Measurements from ENCODE around the gene KCNH3.

The KCNH3 gene

GRCh38 chr12:49565406-49566265 lies 26.8 kb downstream of the KCNH3 start:
- DNase-seq: no peak

- no peak for DNase-seq
Measured at GRCh38 chr12:49566361-49566760, 27.5 kb downstream of the KCNH3 start.

- no peak for DNase-seq
Measured at GRCh38 chr12:49567302-49567610, 28.4 kb downstream of the KCNH3 start.

GRCh38 chr12:49567611-49568441 lies 29.0 kb downstream of the KCNH3 start, which contains the start of gene MCRS1:
MCRS1 (minus strand) TSS chr12:49568142; CDS start chr12:49566731, 1,411 bp downstream.
- DNase-seq: peak; percentile 31

GRCh38 chr12:49568442-49569162 lies 29.8 kb downstream of the KCNH3 start:
- DNase-seq: no peak

- DNase-seq: no peak
Measured at GRCh38 chr12:49577589-49578315, 38.9 kb downstream of the KCNH3 start.

- DNase-seq: no peak
Measured at GRCh38 chr12:49578471-49579112, 39.8 kb downstream of the KCNH3 start.

GRCh38 chr12:49580572-49581535 lies 42.0 kb downstream of the KCNH3 start:
- DNase-seq: peak; percentile 18

GRCh38 chr12:49582201-49582600 lies 43.4 kb downstream of the KCNH3 start:
- no peak for DNase-seq

- DNase-seq: no peak
Measured at GRCh38 chr12:49582850-49583249, 44.0 kb downstream of the KCNH3 start.

- no peak for DNase-seq
Measured at GRCh38 chr12:49583366-49584094, 44.7 kb downstream of the KCNH3 start.

- no peak for DNase-seq
Measured at GRCh38 chr12:49584591-49584990, 45.8 kb downstream of the KCNH3 start.

- no peak for DNase-seq
Measured at GRCh38 chr12:49585477-49586459, 46.9 kb downstream of the KCNH3 start.

GRCh38 chr12:49587174-49587908 lies 48.5 kb downstream of the KCNH3 start:
- DNase-seq: no peak

- DNase-seq: no peak
Measured at GRCh38 chr12:49588281-49588680, 49.5 kb downstream of the KCNH3 start.

GRCh38 chr12:49588721-49589516 lies 50.1 kb downstream of the KCNH3 start:
- no peak for DNase-seq

- no peak for DNase-seq
Measured at GRCh38 chr12:49598527-49598926, 59.7 kb downstream of the KCNH3 start.
